Dedifferentiated amniotic fluid mesenchymal stem cell (primary cell): ENCODE results near the gene MTMR3.
"Not testable (repeated sequence)": the region's sequence is repeated elsewhere in the genome, so short reads cannot be mapped to it uniquely, and the experiment has no call there.

Experiments
- DNase-seq: peaks from one replicate; pipeline ENCODE4 v3.0.0-alpha.2; 2016; ENCODE audit errors: extremely low spot score

The MTMR3 gene

DNA sequence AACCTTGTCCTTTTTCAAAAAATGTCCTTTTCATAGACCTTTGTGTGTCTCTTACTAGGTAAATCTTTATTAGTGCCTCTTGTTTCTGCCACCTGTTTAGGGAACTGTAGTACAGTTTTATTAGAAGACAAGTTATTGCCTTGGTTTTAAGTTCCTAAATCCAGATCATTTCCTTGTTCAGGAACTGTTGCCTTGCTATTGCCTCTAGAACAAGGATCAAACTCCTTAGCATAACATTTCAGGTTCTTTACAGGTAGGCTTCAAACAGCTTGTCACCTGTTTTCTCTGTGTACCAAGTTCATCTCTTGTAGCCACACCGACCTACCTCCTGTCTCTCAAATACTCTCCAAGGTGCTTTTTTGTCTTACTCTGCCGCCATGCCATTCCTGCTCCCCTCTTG, 75.2 kb downstream of the MTMR3 start:
- no peak for DNase-seq

GRCh38 chr22:29964776-29965175, 81.8 kb downstream of the MTMR3 start:
- no peak for DNase-seq

- DNase-seq, result no peak
Observed at GRCh38 chr22:29967461-29967860, 84.5 kb downstream of the MTMR3 start.

- no peak for DNase-seq
Observed at GRCh38 chr22:29971607-29972006, 88.6 kb downstream of the MTMR3 start.

DNA sequence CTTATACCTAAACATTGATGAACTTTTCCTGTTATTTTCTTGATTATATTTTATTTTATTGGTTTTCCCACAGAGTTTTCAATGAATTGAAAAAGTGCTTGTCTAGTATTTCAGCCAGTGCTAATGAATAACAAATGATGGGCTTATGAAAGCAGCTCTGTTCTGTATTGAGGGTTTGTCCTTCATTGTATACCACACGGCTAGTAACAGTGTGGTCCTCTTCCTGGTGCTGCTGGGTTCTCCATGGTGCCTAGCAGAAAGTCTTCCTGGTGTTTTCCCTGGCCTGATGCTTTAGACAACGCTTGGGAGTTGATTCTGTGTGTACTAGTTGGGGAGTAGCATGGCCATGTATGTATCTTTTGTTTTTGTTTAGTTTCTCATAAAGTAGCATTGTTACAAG, 89.1 kb downstream of the MTMR3 start:
- DNase-seq, result no peak

DNA sequence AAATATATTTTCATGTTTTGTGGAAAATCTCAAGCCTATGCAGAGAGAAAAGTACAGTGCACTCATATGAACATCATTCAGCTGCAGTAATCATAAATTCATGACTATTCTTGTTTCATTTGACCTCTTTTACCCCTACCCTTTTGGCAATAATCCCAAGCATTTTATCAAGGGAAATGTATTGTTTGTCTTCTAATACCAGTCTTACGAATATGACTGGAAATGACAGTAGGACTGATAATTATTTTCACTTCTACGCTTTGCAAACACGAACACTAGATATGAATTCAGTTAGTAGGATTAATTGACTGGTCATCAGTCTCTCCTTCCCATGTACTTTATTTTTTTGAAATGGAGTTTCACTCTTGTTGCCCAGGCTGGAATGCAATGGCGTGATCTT, 90.3 kb downstream of the MTMR3 start:
- no peak for DNase-seq

DNA sequence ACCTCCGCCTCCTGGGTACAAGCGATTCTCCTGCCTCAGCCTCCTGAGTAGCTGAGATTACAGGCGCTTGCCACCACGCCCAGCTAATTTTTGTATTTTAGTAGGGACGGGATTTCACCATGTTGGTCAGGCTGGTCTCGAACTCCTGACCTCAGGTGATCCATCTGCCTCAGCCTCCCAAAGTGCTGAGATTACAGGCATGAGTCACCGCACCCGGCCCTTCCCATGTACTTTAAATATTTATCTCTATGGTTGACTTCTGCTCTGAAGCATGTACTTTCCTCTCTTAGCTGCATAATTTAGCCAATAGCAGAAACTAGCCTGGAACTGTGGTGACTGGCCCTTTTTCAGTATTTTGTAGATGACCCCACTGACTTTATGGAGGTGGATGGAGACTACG, 90.7 kb downstream of the MTMR3 start:
- not testable (repeated sequence) for DNase-seq

DNA sequence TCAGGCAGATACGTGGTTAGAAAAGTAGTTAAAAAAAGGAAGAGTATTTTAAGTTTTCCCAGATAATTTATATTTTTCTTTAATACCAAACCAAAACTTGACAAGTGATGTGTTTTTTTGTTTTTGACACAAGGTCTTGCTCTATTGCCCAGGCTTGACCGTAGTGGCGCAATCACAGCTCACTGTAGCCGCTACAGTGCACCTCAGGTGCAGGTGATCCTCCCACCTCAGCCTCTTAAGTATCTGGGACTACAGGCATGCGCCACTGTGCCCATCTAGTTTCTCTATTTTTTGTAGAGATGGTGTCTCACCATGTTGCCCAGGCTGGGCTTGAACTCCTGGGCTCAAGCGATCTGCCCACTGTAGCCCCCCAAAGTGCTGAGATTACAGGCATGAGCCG, 92.5 kb downstream of the MTMR3 start:
- no peak for DNase-seq

GRCh38 chr22:29977107-29977506, 94.1 kb downstream of the MTMR3 start:
- DNase-seq, result no peak

DNA sequence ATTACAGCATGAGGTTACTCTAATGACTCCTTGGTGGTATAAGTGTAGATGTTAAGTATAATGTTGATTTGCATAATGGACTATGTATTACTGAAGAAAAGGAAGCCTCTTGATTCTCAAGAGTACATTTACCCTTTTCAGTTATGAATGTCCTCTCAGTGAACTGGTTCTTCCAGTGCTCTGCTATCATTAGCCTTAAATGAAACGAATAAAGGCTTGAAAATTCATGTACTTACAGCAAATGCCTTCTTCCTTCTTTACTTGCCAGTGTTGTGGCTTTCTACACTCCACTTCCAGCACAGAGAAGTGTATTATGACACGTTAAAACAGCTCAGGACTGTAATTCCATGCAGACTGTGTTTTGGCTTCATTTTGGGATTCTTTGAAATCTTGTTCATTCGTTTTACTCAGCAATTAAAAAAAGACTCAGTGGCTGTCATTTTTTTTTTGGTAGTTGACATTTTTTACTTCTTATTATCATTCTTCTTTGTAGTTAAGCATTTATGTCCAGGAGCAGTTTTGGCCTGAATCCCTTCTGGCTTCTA, 96.9 kb downstream of the MTMR3 start:
- DNase-seq, result no peak

DNA sequence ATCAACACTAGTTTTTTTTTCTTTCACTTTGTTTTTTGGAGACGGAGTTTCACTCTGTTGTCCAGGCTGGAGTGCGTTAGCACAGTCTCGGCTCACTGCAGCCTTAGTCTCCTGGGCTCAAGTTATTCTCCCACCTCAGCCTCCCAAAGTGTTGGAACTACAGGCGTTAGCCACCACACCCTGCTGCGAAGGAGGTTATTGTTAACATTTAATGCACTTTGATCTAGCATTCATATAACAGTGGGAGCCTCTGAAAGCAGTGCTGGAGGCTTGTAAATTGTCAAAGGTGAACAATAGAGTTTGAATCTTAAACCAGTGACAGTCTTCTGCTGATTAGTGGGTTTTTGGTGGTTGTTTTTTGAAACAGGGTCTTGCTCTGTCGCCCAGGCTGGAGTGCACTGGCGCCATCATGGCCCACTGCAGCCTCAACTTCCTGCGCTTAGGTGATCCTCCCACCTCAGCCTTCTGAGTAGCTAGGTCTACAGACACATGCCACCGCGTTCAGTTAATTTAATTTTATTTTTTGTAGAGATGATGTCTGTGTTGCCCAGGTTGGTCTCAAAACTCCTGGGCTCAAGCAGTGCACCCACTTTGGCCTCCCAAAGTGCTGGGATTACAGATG, 100.4 kb downstream of the MTMR3 start:
- no peak for DNase-seq

GRCh38 chr22:29985912-29986311, 102.9 kb downstream of the MTMR3 start:
- DNase-seq, result no peak

DNA sequence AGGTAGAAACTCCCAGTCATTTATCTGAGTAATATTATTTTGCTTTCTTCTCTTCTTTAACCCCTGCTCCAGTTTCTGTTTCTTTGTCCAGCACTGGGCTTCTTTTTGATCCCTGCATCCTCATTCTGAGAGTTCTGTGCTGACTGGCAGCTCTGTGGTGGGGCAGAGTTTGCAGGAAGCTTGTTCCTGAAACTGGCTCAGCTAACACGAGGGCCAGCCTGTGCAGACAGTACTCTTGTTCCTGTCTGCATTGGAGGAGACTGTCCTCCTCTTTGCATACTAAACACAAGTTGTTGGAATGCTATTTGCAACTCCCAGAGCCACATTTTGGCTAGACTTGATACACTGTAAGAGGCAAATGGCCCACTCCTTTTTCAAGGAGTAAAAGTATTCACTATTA, 104.2 kb downstream of the MTMR3 start:
- DNase-seq, result no peak

DNA sequence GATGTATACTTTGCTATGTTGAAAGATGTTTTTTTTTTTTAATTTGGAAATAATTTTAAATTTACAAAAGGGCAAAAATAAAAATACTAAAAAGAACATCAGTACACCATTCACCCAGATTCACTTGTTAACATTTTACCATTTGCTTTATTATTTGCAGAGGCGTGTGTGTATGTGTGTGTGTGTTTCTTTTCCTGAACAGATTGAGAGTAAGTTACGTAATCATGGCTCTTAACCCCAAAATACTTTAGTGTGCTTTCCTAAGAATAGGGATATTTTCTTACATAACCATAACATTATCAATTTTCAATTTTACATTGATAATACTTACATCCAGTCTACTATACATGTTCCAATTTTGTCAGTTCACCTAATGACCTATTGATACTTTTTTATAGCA, 105.7 kb downstream of the MTMR3 start:
- DNase-seq, result no peak

DNA sequence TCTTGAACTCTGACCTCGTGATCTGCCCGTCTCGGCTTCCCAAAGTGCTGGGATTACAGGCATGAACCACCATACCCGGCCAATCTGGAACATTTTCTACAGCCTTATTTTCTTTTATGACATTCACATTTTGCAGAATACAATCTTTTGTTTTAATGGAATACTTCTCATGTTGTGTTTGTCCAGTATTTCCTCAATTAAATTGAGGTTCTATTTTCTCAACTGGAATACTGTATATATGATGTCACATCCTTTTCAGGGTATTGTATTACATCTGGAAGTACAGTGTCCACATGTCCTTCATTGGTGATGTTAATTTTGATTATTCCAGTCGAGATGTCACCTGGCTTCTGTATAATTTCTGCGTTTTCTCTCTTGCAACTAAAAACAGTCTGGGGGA, 106.5 kb downstream of the MTMR3 start:
- no peak for DNase-seq

- no peak for DNase-seq
Observed at GRCh38 chr22:29992341-29993275, 109.6 kb downstream of the MTMR3 start.

GRCh38 chr22:29994027-29994715, 111.2 kb downstream of the MTMR3 start:
- DNase-seq, result no peak

DNA sequence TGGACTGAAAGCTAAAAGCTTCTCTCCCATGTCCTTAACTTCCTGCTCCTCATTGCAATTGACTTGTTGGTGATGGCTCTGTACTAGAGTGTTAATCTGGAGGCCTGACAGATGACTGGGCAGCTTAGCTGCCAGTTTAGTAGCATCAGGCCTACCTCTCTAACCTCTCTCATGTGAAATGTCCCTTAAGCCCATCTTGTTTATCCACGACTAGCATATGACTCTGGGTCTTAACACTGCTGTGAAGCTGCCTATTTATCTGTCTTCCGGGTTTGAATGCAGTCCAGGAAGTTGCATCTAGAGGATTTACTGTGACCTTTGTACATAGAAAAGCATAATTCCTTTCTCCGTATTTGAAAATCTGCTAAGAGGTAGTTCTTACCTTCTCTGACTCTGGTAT, 112.0 kb downstream of the MTMR3 start:
- no peak for DNase-seq

GRCh38 chr22:29997107-29997506, 114.1 kb downstream of the MTMR3 start:
- DNase-seq, result no peak

DNA sequence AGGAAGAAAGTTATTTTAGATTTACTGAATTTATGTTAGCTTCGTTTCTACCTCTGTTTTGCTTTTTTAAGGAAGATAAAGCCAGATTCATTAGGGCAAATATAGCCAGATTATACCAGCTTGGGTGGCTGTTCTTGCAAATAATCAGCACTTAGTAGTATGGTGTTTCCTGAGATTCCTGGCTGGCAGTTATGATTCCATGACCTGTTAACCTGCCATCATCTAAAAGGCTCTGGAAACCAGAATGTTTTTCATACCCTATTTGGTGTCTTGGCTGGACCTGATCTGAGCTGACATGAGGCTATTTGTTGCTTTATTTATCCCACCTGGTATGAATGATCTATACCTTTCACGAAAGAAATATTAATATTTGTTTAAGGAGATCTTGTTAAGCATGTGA, 114.5 kb downstream of the MTMR3 start:
- DNase-seq, result no peak

- DNase-seq, result no peak
Observed at GRCh38 chr22:29998627-29999384, 115.8 kb downstream of the MTMR3 start.

DNA sequence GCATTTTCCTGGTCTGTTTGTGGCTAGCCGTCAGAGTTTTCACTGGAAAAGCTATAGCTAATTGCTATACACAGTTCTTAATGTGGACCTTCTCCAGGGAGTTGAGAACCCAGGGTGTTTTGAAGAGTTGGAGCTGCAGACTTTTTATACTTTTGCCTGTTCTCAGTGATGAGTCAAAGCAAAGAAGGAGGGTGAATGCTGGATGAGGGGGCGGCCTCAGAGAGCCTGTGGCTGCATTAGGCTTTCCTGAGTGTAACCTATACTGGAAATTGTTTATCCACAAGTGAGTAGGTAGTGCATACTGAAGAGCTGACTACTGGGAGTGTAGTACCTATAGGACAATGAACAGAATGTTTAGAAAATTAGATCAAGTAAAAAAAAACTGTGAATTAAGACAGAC, 117.6 kb downstream of the MTMR3 start:
- DNase-seq, result no peak
